ENCODE data around the gene SLC22A4.

SLC22A4 gene

GRCh38 chr5:132369474-132370180, 75.4 kb downstream of the SLC22A4 start, which contains the start of gene SLC22A5:
SLC22A5 (plus strand) TSS chr5:132369710; CDS start chr5:132369973, 263 bp downstream.
- FAIRE-seq (no peak), DNase-seq (ENCODE audit: insufficient read length, low spot score) (peak; percentile 44)
- peak; percentile 56 for TF ChIP-seq POLR2A (IDR thresholded peaks at IDR 0.05; ENCODE audit: low read depth, low read length)

GRCh38 chr5:132370181-132370970, 76.2 kb downstream of the SLC22A4 start:
- TF ChIP-seq POLR2A (IDR thresholded peaks at IDR 0.05; ENCODE audit: low read depth, low read length), result no peak
- FAIRE-seq, result no peak
- DNase-seq (ENCODE audit: insufficient read length, low spot score), result no peak

DNA sequence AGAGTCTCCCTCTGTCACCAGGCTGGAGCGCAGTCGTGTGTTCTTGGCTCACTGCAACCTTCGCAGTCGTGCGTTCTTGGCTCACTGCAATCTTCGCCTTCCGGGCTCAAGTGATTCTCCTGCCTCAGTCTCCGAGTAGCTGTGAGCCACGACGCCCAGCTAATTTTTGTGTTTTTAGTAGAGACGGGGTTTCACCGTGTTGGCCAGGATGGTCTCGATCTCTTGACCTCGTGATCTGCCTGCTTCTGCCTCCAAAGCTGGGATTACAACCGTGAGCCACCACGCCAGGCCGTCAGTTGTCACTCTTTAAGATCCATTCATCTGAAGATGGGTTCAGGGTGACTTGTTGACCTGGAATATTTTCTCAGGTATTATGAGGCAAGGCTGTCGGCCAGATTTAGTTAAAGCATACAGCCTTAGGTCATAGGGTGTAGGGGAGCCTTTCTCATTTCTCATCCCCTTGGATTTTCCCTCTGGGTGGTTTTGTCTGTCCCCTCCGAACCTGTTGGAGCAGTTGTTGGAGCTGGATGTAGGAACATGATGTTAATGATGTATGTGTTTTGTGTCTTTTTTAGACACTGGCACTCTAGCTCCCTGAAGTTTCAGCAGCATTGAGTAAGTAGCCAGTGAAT, 76.9 kb downstream of the SLC22A4 start:
- FAIRE-seq, result no peak
- no peak for DNase-seq (ENCODE audit: insufficient read length, low spot score)

GRCh38 chr5:132371603-132371994, 77.4 kb downstream of the SLC22A4 start:
- DNase-seq (ENCODE audit: insufficient read length, low spot score) (no peak), FAIRE-seq (no peak)
- TF ChIP-seq POLR2A (IDR thresholded peaks at IDR 0.05; ENCODE audit: low read depth, low read length), result no peak

More for the DNA sequence above, 76.9 kb downstream of the SLC22A4 start:
- no peak for TF ChIP-seq POLR2A (IDR thresholded peaks at IDR 0.05; ENCODE audit: low read depth, low read length)

- DNase-seq (ENCODE audit: insufficient read length, low spot score) (no peak), FAIRE-seq (no peak)
- TF ChIP-seq POLR2A (IDR thresholded peaks at IDR 0.05; ENCODE audit: low read depth, low read length), result no peak
Measured at GRCh38 chr5:132372127-132372526, 77.9 kb downstream of the SLC22A4 start.

DNA sequence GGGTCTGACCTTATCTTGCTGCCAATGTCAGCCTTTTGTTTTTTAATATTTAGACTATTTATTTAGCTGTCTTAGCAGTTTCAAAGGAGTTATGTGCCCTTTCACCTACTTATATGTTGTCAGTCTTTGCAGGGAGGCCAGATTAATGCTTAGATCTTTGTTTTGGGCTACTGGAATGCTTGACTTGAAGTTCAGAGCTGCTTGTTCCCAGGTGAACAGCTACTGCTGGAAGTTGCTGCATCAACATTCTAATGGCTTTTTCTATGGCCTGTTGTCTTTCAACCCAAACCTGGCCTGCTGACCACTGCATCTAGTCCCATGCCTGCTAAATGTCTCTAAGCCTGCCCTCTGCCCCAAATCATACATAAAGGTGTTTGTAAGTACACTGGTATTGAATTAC, 78.3 kb downstream of the SLC22A4 start:
- DNase-seq (ENCODE audit: insufficient read length, low spot score), result no peak
- FAIRE-seq, result no peak
- TF ChIP-seq POLR2A (IDR thresholded peaks at IDR 0.05; ENCODE audit: low read depth, low read length), result no peak

- no peak for TF ChIP-seq POLR2A (IDR thresholded peaks at IDR 0.05; ENCODE audit: low read depth, low read length)
- FAIRE-seq, result no peak
- DNase-seq (ENCODE audit: insufficient read length, low spot score), result no peak
Measured at GRCh38 chr5:132375957-132376356, 81.8 kb downstream of the SLC22A4 start.

DNA sequence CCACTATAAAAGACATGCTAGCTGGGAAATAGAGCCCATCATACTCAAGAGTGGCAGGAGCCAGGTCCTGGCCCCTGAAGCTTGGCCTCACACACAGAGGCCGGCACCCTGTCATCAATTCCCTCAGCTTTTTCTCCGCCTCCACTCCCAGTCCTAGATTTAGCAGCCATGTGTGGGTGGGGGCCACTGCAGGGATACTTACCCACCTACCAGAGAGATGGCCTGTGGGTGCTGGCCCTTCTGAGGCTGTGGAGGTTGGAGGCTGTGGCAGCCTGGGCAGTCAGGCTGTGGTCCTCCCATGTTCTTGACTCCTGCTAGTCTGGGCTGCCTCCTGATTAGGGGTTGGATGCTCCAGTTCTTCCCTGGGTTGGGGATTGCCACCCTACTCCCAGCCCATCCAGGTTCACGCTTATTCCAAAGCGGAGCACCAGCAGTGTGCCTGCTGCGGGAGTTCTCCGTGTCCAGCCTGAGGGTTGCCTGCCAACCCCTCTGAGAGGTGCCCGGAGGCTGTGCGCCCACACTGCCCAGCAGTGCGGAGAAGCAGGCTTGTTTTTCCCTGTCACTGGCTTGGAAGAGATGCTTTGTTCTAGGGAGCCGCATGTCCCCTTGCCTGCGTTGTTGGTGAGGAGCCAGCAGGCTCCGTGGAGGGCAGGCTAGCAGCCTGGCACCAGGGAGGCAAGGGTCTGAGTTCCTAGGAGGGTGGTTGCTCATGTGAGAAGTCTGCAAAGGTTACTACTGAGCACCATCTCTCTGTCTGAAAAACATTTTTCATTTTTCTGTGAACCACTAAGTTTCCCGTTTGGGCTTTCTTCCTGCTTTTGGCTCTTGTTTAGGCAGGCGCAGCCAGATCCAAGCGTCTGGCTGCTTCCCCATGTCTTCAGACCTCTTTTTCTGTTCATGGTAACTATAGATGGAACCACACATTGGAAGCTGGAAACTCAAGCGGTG, 82.8 kb downstream of the SLC22A4 start:
- no peak for TF ChIP-seq POLR2A (IDR thresholded peaks at IDR 0.05; ENCODE audit: low read depth, low read length)
- FAIRE-seq (no peak), DNase-seq (ENCODE audit: insufficient read length, low spot score) (no peak)

DNA sequence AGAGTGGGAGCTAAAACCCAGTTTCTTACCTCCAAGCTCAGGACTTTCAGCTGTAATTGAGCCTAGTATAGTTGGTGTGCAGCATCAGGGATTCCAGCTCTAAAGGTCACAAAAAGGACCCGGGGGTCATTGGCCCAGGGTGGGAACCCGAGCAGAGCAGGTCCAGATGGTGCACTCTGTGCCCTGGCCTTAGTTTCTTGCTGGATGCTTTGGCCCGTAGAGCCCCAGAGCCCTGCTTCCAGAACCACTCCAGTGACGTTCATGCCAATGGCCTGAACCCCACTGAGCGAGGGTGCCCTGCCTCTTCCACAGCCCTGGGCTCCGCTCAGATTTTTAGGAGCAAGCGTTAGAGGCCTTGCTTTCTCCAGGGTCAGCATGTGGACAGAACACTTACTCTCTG, 83.5 kb downstream of the SLC22A4 start:
- TF ChIP-seq POLR2A (IDR thresholded peaks at IDR 0.05; ENCODE audit: low read depth, low read length), result no peak
- DNase-seq (ENCODE audit: insufficient read length, low spot score), result no peak
- no peak for FAIRE-seq

DNA sequence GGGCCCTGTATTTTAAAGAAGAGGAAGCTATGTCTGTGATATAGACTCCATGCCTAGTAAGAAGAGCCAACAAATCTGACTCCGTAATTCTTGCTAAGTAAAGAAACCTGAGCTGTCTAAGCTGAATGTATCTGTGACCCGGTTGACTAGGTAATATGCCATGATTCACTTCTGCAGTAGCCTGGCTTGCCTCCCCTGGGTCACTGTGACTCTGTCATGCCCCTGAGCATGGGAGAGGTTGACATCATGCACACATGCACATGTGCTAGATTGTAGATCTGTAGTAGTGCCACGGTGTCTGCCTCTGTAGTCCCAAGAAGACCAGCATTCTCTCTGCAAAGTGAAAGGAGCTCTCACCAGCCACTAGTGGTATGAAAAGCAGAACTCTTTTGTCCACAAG, 84.4 kb downstream of the SLC22A4 start:
- TF ChIP-seq POLR2A (IDR thresholded peaks at IDR 0.05; ENCODE audit: low read depth, low read length), result no peak
- no peak for FAIRE-seq
- DNase-seq (ENCODE audit: insufficient read length, low spot score), result no peak

DNA sequence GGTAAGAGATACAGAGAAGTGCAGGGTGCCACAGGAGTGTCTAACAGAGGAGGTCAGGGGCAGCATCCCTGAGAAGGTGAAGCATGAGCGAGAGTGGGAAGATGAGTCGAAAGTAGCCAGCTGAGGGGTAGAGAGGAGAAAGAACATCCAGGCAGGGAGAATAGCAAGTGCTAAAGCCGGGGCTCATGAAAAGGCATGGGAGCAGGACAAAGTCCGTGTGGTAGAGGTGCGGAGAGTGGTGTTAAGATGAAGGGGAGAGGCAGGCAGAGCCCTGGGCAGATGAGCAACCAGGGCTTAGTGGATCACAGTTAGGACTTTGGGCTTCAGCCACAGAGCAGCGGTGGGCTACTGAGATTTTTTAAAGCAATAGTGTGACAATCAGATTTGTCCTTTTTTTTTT, 85.9 kb downstream of the SLC22A4 start:
- FAIRE-seq, result no peak
- no peak for DNase-seq (ENCODE audit: insufficient read length, low spot score)
- no peak for TF ChIP-seq POLR2A (IDR thresholded peaks at IDR 0.05; ENCODE audit: low read depth, low read length)

- DNase-seq (ENCODE audit: insufficient read length, low spot score) (no peak), FAIRE-seq (no peak)
- TF ChIP-seq POLR2A (IDR thresholded peaks at IDR 0.05; ENCODE audit: low read depth, low read length), result no peak
Measured at GRCh38 chr5:132380741-132381140, 86.5 kb downstream of the SLC22A4 start.

GRCh38 chr5:132381614-132382013, 87.4 kb downstream of the SLC22A4 start:
- FAIRE-seq (no peak), DNase-seq (ENCODE audit: insufficient read length, low spot score) (no peak)
- TF ChIP-seq POLR2A (IDR thresholded peaks at IDR 0.05; ENCODE audit: low read depth, low read length), result no peak

All from H54 (cell line).